ENCODE measurements around the gene ARPIN.
"Not testable (repeated sequence)": the region's sequence is repeated elsewhere in the genome, so short reads cannot be mapped to it uniquely, and the experiment has no call there.

The ARPIN gene

GRCh38 chr15:89910891-89911626 lies 1.7 kb downstream of the ARPIN start:
- DNase-seq (ENCODE audit: low read depth): no peak

GRCh38 chr15:89909611-89910010 lies 3.1 kb downstream of the ARPIN start:
- DNase-seq (ENCODE audit: low read depth): no peak

DNA sequence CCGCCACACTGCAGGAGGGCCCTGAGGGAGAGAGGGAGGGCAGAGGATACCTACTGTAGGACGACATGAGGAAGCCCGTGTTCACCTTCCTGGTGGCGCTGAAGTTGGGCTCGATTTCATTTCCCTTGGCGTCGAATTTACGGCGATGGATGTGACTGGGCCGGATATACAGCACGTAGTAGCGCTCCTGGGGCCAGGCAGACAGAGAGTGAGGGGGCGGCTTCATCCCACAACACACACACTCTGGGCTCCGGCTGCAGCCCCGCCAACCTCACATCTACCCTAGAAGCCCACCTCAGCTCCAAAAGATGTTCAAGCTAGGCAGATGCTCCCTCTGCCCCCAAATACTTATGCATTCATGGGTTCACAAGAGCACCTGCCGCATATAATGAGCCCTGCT lies 4.5 kb downstream of the ARPIN start:
- no peak for DNase-seq (ENCODE audit: low read depth)

- no peak for DNase-seq (ENCODE audit: low read depth)
Observed at GRCh38 chr15:89907289-89907688, 5.5 kb downstream of the ARPIN start.

DNA sequence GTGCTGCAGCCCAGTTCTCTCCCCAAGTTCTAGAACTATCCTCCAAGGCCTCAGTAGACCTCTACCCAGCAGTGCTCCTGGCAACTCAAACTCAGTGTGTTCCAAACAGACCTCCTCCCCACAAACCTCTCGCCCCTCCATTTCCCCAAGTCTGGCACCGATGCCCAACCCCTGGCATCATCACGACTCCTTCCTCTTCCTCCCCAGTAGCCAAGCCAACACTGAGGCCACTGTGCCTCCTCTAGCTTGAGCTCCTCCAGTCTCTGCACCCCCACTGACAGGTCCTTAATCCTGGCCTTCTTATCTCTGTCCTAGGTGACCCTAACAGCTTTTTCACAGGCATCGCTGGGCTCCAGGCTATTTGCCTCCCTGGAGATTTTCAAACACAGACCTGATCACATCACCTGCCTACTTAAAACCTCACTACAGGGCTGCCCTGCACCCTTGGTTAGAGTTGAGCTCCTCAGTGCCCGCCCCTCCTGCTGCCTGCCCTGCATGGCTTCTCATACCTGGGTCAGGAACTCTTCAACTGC lies 6.8 kb downstream of the ARPIN start:
- no peak for DNase-seq (ENCODE audit: low read depth)

DNA sequence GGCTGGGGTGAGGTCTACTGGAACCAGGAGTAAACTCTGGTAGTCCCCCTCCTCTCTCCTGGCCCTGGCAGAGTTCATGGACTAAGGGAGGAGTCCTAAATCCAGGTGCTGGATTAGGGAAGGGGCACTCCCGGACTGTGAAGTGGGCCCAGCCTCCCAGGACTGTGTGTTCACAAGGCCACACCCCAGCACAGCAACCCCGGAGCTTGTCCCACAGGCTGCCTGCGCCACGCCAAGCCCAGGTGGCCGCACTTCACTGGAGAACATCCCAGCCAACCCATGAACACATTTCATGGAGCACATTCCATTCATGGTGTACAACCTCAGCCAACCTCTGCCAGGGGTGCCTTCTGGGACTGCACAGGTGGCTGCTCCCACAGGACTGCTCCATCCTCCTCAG lies 8.2 kb downstream of the ARPIN start:
- DNase-seq (ENCODE audit: low read depth): no peak

- DNase-seq (ENCODE audit: low read depth): no peak
Observed at GRCh38 chr15:89903858-89904130, 9.0 kb downstream of the ARPIN start.

GRCh38 chr15:89903015-89903857 lies 9.5 kb downstream of the ARPIN start:
- no peak for DNase-seq (ENCODE audit: low read depth)

- DNase-seq (ENCODE audit: low read depth): no peak
Observed at GRCh38 chr15:89900849-89901248, 11.9 kb downstream of the ARPIN start.

- DNase-seq (ENCODE audit: low read depth): no peak
Observed at GRCh38 chr15:89899951-89900567, 12.7 kb downstream of the ARPIN start.

- DNase-seq (ENCODE audit: low read depth): no peak
Observed at GRCh38 chr15:89899295-89899945, 13.3 kb downstream of the ARPIN start.

DNA sequence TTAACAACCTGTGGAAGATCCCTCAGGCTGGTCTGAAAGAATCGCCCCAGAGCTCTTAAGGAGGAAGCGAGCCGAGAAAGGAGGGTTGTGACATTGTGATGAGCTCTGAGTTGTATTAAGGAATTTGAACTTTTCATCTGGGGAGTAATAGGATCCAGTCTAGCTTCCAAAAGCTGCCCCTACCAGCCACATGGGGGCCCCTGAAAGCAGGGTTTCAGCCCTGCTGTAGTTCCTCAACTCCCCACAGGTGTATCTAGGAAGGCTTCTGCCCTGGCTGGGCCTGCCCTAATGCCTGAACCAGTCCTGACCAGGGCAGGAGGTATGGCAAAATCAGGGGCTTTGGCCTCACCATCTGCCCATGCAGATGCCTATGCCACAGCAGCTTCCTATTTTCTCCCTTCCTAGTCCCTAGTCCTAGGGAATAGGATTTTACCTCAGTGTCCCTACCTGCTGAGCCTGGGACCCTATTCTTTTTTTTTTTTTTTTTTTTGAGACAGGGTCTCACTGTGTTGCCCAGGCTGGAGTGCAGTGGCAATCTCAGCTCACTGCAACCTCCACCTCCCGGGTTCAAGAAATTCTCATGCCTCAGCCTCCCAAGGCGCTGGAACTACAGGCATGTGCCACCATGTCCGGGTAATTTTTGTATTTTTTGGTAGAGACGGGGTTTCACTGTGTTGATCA lies 14.0 kb downstream of the ARPIN start:
- peak; percentile 29 for DNase-seq (ENCODE audit: low read depth)

- no peak for DNase-seq (ENCODE audit: low read depth)
Observed at GRCh38 chr15:89898146-89898545, 14.6 kb downstream of the ARPIN start.

DNA sequence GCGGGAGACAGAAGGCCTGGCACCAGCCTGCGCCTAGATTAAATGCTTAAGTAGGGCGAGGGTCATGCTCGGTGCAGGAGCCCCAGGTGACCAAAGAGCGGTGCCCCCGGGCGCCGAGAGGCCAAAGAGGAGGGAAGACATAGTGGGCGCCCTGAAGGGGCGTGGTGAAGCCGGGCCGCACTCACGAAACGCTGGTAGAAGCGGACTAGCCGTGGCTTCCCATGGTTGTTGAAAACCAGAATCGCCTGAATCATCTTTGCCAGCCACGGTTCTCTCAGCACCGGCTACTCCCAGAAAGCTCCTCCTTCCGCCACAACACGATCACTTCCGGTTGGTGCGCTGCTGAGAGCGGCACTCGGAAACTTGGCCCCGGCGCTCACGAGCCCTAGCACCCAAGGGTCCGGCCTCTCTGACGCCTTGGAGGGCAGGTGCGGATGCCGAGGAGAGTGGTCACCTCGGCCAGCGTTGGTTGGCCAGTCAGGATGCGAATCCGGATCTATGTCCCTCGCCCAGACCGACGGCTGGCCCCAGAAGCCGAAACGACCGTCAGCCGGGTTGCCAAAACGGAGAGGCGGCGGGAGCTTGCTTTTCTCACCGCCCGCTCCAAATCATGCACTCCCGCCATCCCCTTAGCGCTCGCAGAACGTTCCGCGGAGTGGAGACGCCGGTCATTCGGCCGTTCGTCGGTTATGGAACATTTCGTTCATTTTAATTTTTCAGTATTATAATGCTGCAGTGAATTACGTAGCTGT lies 18.9 kb downstream of the ARPIN start, which contains the start of gene AP3S2:
AP3S2 (minus strand) TSS at position 299 of the 752 bp plus-strand sequence; CDS start at position 254, 45 bp downstream.
- peak; percentile 82 for DNase-seq (ENCODE audit: low read depth)

GRCh38 chr15:89893027-89893426 lies 19.7 kb downstream of the ARPIN start:
- DNase-seq (ENCODE audit: low read depth): no peak

GRCh38 chr15:89888214-89888804 lies 24.4 kb downstream of the ARPIN start:
- peak; percentile 69 for DNase-seq (ENCODE audit: low read depth)

GRCh38 chr15:89885611-89886010 lies 27.1 kb downstream of the ARPIN start:
- DNase-seq (ENCODE audit: low read depth): no peak

- DNase-seq (ENCODE audit: low read depth): not testable (repeated sequence)
Observed at GRCh38 chr15:89885179-89885578, 27.6 kb downstream of the ARPIN start.

- DNase-seq (ENCODE audit: low read depth): no peak
Observed at GRCh38 chr15:89883518-89883917, 29.2 kb downstream of the ARPIN start.

DNA sequence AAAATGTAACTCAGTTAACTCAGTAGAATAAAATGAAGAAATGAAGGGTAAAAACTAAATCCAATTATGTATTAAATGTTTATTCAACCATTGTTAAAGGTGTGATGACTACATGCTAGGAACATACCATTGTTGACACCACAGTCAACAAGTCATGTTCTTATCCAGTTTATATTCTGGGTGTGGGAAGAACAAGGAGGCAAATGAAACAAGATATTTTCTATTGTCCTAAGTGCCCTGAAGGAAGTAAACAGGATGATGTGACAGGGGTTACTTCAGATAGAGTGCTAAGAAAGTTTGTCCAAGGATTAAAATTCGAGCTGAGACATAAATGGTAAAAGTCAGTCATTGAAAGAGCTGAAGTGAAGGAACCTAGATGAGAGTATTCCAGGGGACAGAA lies 32.0 kb downstream of the ARPIN start:
- DNase-seq (ENCODE audit: low read depth): no peak

GRCh38 chr15:89878323-89878722 lies 34.4 kb downstream of the ARPIN start:
- no peak for DNase-seq (ENCODE audit: low read depth)
